ENCODE results near the gene LY6G6D.

- TF ChIP-seq SP1 (IDR thresholded peaks at IDR 0.05) (no peak), SUZ12 (IDR thresholded peaks at IDR 0.05) (no peak), NFRKB (IDR thresholded peaks at IDR 0.05) (no peak), FOXM1 (IDR thresholded peaks at IDR 0.05; ENCODE audit: borderline replicate concordance) (no peak), BHLHE40 (IDR thresholded peaks at IDR 0.05; ENCODE audit: borderline replicate concordance) (no peak), ELF4 (IDR thresholded peaks at IDR 0.05) (no peak), FOXK2 (IDR thresholded peaks at IDR 0.05) (no peak), ZNF384 (IDR thresholded peaks at IDR 0.05) (no peak), FOXA1 (IDR thresholded peaks at IDR 0.05) (no peak), TARDBP (IDR thresholded peaks at IDR 0.05) (no peak), HDGF (IDR thresholded peaks at IDR 0.05; ENCODE audit: borderline replicate concordance) (no peak)
- TF ChIP-seq, protein P1, sequence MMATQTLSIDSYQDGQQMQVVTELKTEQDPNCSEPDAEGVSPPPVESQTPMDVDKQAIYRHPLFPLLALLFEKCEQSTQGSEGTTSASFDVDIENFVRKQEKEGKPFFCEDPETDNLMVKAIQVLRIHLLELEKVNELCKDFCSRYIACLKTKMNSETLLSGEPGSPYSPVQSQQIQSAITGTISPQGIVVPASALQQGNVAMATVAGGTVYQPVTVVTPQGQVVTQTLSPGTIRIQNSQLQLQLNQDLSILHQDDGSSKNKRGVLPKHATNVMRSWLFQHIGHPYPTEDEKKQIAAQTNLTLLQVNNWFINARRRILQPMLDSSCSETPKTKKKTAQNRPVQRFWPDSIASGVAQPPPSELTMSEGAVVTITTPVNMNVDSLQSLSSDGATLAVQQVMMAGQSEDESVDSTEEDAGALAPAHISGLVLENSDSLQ (IDR thresholded peaks at IDR 0.05): no peak
Measured at GRCh38 chr6:31702405-31702818, 12.7 kb upstream of the LY6G6D start.
